HL-60 (cell line): ENCODE results near the gene ACTA2.

Experiments
- DNase-seq, 2 experiments: peaks; one replicate each; pipeline ENCODE4 v3.0.0-alpha.2; 2010 to 2020; ENCODE audit warnings: low read depth in 1 of 2, low spot score in 1 of 2
- H3K27ac ChIP-seq: fragments of 250-450 bp; sonication (Bioruptor Pico); replicated peaks from 2 replicates; pipeline ENCODE4 v1.5.1; 2020; ENCODE audit warnings: mild to moderate bottlenecking, moderate library complexity
- H3K27me3 ChIP-seq: fragments of 250-450 bp; sonication (Bioruptor Pico); 2 replicates; pipeline ENCODE4 v1.5.1; 2021; ENCODE audit warnings: mild to moderate bottlenecking, moderate library complexity; ENCODE audit not compliant: insufficient read depth, poor library complexity, severe bottlenecking
- H3K4me3 ChIP-seq: replicated peaks from 2 replicates; pipeline ENCODE4 v1.5.1; 2011; ENCODE audit warnings: mild to moderate bottlenecking, control low read depth, low read length; ENCODE audit not compliant: insufficient read depth
- CTCF ChIP-seq: IDR thresholded peaks from one replicate; pipeline ENCODE4 v1.5.1; 2011; ENCODE audit warnings: low read length, control low read depth, inconsistent platforms; ENCODE audit not compliant: insufficient read depth
- GABPA ChIP-seq: IDR thresholded peaks from 2 replicates; pipeline ENCODE4 v1.6.1; 2012; ENCODE audit warnings: low read depth
- POLR2AphosphoS5 ChIP-seq: IDR thresholded peaks from 2 replicates; pipeline ENCODE4 v1.6.1; 2012; ENCODE audit warnings: low read depth
- REST ChIP-seq: IDR thresholded peaks from 2 replicates; pipeline ENCODE4 v1.6.1; 2012; ENCODE audit warnings: low read depth; ENCODE audit not compliant: insufficient replicate concordance
- SPI1 ChIP-seq: IDR thresholded peaks from 2 replicates; pipeline ENCODE4 v1.6.1; 2012; ENCODE audit warnings: low read depth, mild to moderate bottlenecking, borderline replicate concordance

ACTA2 gene

GRCh38 chr10:88916231-88916630 lies 36.3 kb downstream of the ACTA2 start:
- no peak for TF ChIP-seq GABPA
- no peak for TF ChIP-seq CTCF
- TF ChIP-seq SPI1, result no peak
- no peak for TF ChIP-seq POLR2AphosphoS5
- no peak for TF ChIP-seq REST
- Histone ChIP-seq H3K4me3 (no peak overlapping the region), H3K27me3 (no peaks in the 10 kb centered on the region), H3K27ac (no peak overlapping the region)
- DNase-seq, result no peak

- H3K27ac ChIP-seq, result no peak overlapping the region
- no peak for DNase-seq
- no peak for TF ChIP-seq REST
- no peak for TF ChIP-seq CTCF
- TF ChIP-seq GABPA, result no peak
- no peak for TF ChIP-seq SPI1
- no peak for TF ChIP-seq POLR2AphosphoS5
- no peak overlapping the region for H3K4me3 ChIP-seq
- no peaks in the 10 kb centered on the region for H3K27me3 ChIP-seq
Measured at GRCh38 chr10:88915781-88916180, 36.8 kb downstream of the ACTA2 start.

- no peak for DNase-seq
- no peak overlapping the region for H3K27ac ChIP-seq
- no peak for TF ChIP-seq CTCF
- TF ChIP-seq GABPA, result no peak
- no peak for TF ChIP-seq REST
- no peak for TF ChIP-seq SPI1
- no peak for TF ChIP-seq POLR2AphosphoS5
- H3K4me3 ChIP-seq, result no peak overlapping the region
- no peaks in the 10 kb centered on the region for H3K27me3 ChIP-seq
Measured at GRCh38 chr10:88913788-88914187, 38.8 kb downstream of the ACTA2 start.
